Measurements from ENCODE around the gene HECTD4. TPM values are rescaled to one million over a fixed set of nuclear protein-coding genes. Genes with fewer than 3 reads are reported as not detected.

Gene HECTD4
- total RNA-seq, 1 experiment from 2014 or later, result 30.0 TPM

GRCh38 chr12:112116232-112117060, 265.8 kb downstream of the HECTD4 start:
- WGBS (ENCODE audit: extremely low coverage, insufficient read length, low lambda C conversion rate), result no CpG with 5 or more reads among the region's 7 CpGs

More at GRCh38 chr12:112116232-112117060, 265.8 kb downstream of the HECTD4 start:
- peak; percentile 95 for DNase-seq
- H3K36me3 Mint-ChIP-seq (ENCODE audit: insufficient read depth in 1 of 3, low read depth in 3 of 3), result no peaks in the 10 kb centered on the region; a peak in 1 of 7 replicates
- no peak overlapping the region for H2BK15ac ChIP-seq (ENCODE audit: low read depth, low read length)
- no peak overlapping the region for H2AK5ac ChIP-seq (ENCODE audit: insufficient read length, low read length)
- H3K9ac ChIP-seq (ENCODE audit: extremely low read depth, insufficient read length, low read length), result no peak overlapping the region
- H3K18ac ChIP-seq (ENCODE audit: insufficient read length, low read depth, low read length), result no peak overlapping the region
- no peak overlapping the region for H4K5ac ChIP-seq (ENCODE audit: insufficient read length, low read depth, low read length)
- H3K27ac ChIP-seq (ENCODE audit: insufficient read length, low read depth, low read length), result peak overlapping the region; percentile 2
- H2BK20ac ChIP-seq (ENCODE audit: low read depth, low read length, poor library complexity, severe bottlenecking), result no peak overlapping the region
- H2AFZ ChIP-seq (ENCODE audit: low read length), result peak overlapping the region; percentile 79
- H4K91ac ChIP-seq (ENCODE audit: insufficient read length, low read depth, low read length), result no peak overlapping the region
- no peak overlapping the region for H2BK120ac ChIP-seq (ENCODE audit: low read depth, low read length, poor library complexity, severe bottlenecking)
- H3K27me3 ChIP-seq (ENCODE audit: insufficient read depth, low read length), result no peaks in the 10 kb centered on the region
- H3K27me3 Mint-ChIP-seq (ENCODE audit: low read depth), result no peaks in the 10 kb centered on the region
- H3K4ac ChIP-seq (ENCODE audit: low read depth, low read length), result no peak overlapping the region
- H3T11ph ChIP-seq (ENCODE audit: low read length), result no peak overlapping the region
- H3K4me1 ChIP-seq (ENCODE audit: insufficient read depth, low read length), result peaks cover 2% of the 10 kb centered on the region; the same call in 1 of the 2 replicates
- no peak overlapping the region for H2BK5ac ChIP-seq (ENCODE audit: insufficient read length, low read length)
- H3K79me2 ChIP-seq (ENCODE audit: insufficient read depth, low read length), result no peaks in the 10 kb centered on the region
- H4K20me1 ChIP-seq (ENCODE audit: control insufficient read depth, insufficient read depth, insufficient read length), result no peaks in the 10 kb centered on the region
- H2BK12ac ChIP-seq (ENCODE audit: insufficient read length, low read depth, low read length), result no peak overlapping the region
- H3K27ac Mint-ChIP-seq, result peak overlapping the region; percentile 64 to 95 (median 94); a peak in 6 of 7 replicates
- no peak overlapping the region for H3K14ac ChIP-seq (ENCODE audit: insufficient read depth, low read length)
- H3K23me2 ChIP-seq (ENCODE audit: insufficient read length, low read depth, low read length, poor library complexity, severe bottlenecking), result no peaks in the 10 kb centered on the region
- no peaks in the 10 kb centered on the region for H3K79me1 ChIP-seq (ENCODE audit: insufficient read depth, low read depth, low read length, poor library complexity, severe bottlenecking)
- H3K4me1 Mint-ChIP-seq, result peaks cover 19 to 21% of the 10 kb centered on the region in 2 experiments
- no peak for TF ChIP-seq CTCF (conservative IDR thresholded peaks at IDR 0.05)
- H3K4me3 Mint-ChIP-seq, result peak overlapping the region; percentile 35 to 54
- H3K9me3 ChIP-seq (ENCODE audit: control insufficient read depth, low read depth, low read length), result no peaks in the 10 kb centered on the region
- H3K9me3 Mint-ChIP-seq, result no peaks in the 10 kb centered on the region
- peak overlapping the region; percentile 36 for H3K4me2 ChIP-seq (ENCODE audit: insufficient read depth, insufficient read length, low read length)
- no peak overlapping the region for H4K8ac ChIP-seq (replicated peaks; ENCODE audit: insufficient read length, low read depth, low read length)
- no peak overlapping the region for H3K23ac ChIP-seq (ENCODE audit: insufficient read length, low read depth, low read length)
- H3K56ac ChIP-seq (ENCODE audit: insufficient read length, low read depth, low read length), result no peak overlapping the region

Measured in H9 (cell line).